GM12878 (cell line): ENCODE measurements around the gene DNAI2. TPM values are rescaled to one million over a fixed set of nuclear protein-coding genes. Genes with fewer than 3 reads are reported as not detected.

ENCODE experiments used
- ATAC-seq: fragments of 200-7000 bp; cut with Tn5 transposase; 3 replicates; pipeline ENCODE4 v1.9.1; 2020; ENCODE audit warnings: mild to moderate bottlenecking, moderate library complexity
- BruUV-seq: library from RNA; stranded (reverse); fragments of 400-500 nt; replicated peaks from 2 replicates; lab custom pipeline; 2021; lab: Mats Ljungman, UMichigan
- CTCF ChIA-PET: fragments of 300-600 bp; sonication (Branson Sonifier 250); formaldehyde crosslinking; extraction: SDS; loops from one replicate; lab custom pipeline; 2021; ENCODE audit warnings: inconsistent platforms; lab: Yijun Ruan, JAX
- POLR2A ChIA-PET: fragments of 350-600 bp; formaldehyde crosslinking; extraction: SDS; loops from one replicate; lab custom pipeline; 2021; ENCODE audit warnings: inconsistent platforms; lab: Charles Lee
- RAD21 ChIA-PET: fragments of 300-600 bp; sonication (Branson Sonifier 250); formaldehyde crosslinking; loops from one replicate; lab custom pipeline; 2023; ENCODE audit warnings: antibody characterized with exemption; ENCODE audit not compliant: unreplicated experiment; lab: Charles Lee
- SMC1A ChIA-PET: fragments of 300-600 bp; sonication (Branson Sonifier 250); formaldehyde crosslinking; loops from one replicate; lab custom pipeline; 2023; ENCODE audit not compliant: unreplicated experiment, uncharacterized antibody; lab: Charles Lee
- DNase-seq: peaks from one replicate; pipeline ENCODE4 v3.0.0-alpha.2; 2011; ENCODE audit warnings: low read depth, low spot score
- FAIRE-seq: peaks from 3 replicates; lab custom pipeline; 2011; peaks lifted over from hg19 to GRCh38; lab: Jason Lieb, UNC
- H2AFZ ChIP-seq: 2 replicates; pipeline ENCODE4 v1.6.0; 2011; ENCODE audit warnings: low read depth, low read length, control low read depth; ENCODE audit not compliant: control insufficient read depth
- H3K27ac ChIP-seq: 2 replicates; pipeline ENCODE4 v1.5.1; 2011; ENCODE audit warnings: control low read depth; ENCODE audit not compliant: control insufficient read depth, insufficient read depth
- H3K27me3 ChIP-seq, 2 experiments: replicated peaks in 1 of 2; 2 replicates each; pipeline versions ENCODE4 v1.6.0 to v1.6.1; 2011; ENCODE audit warnings: low read length in 1 of 2; ENCODE audit not compliant: control insufficient read depth in 2 of 2, insufficient read depth in 2 of 2
- H3K36me3 ChIP-seq, 2 experiments: 2 replicates each; pipeline ENCODE4 v1.5.1; 2011; ENCODE audit warnings: low read length in 1 of 2; ENCODE audit not compliant: control insufficient read depth in 2 of 2, insufficient read depth in 2 of 2
- H3K4me1 ChIP-seq: 2 replicates; pipeline ENCODE4 v1.6.1; 2011; ENCODE audit warnings: mild to moderate bottlenecking, low read length, moderate library complexity, mixed read lengths; ENCODE audit not compliant: control insufficient read depth, insufficient read depth
- H3K4me2 ChIP-seq: 2 replicates; pipeline ENCODE4 v1.6.0; 2011; ENCODE audit warnings: control low read depth; ENCODE audit not compliant: control insufficient read depth, insufficient read depth
- H3K4me3 ChIP-seq: fragments of 200-600 bp; sonication (generic); 2 replicates; pipeline ENCODE4 v1.5.1; 2016
- H3K79me2 ChIP-seq: 2 replicates; pipeline ENCODE4 v1.6.0; 2011; ENCODE audit warnings: low read length; ENCODE audit not compliant: control insufficient read depth, insufficient read depth
- H3K9ac ChIP-seq: 2 replicates; pipeline ENCODE4 v1.8.0; 2011; ENCODE audit warnings: low read length, control low read depth, mixed read lengths; ENCODE audit not compliant: control insufficient read depth, insufficient read depth
- H3K9me3 ChIP-seq: replicated peaks from 3 replicates; pipeline ENCODE4 v1.5.1; 2011; ENCODE audit warnings: mild to moderate bottlenecking, low read length; ENCODE audit not compliant: control insufficient read depth, insufficient read depth
- H4K20me1 ChIP-seq: 2 replicates; pipeline ENCODE4 v1.6.0; 2011; ENCODE audit not compliant: control insufficient read depth, insufficient read depth
- ASH2L ChIP-seq: fragments of 300-600, 200-600 bp; sonication (generic); IDR thresholded peaks from 2 replicates; pipeline ENCODE4 v1.6.1; 2017; ENCODE audit warnings: low read depth, mild to moderate bottlenecking, borderline replicate concordance
- BHLHE40 ChIP-seq, 2 experiments: fragments of 450-650 bp in 1 of 2; IDR thresholded peaks; 2 replicates each; pipeline ENCODE4 v1.6.1; 2011 to 2017; ENCODE audit warnings: low read depth in 2 of 2, borderline replicate concordance in 1 of 2, improper control_type of control experiment in 1 of 2, low read length in 1 of 2, mild to moderate bottlenecking in 1 of 2
- BMI1 ChIP-seq: fragments of 450-650 bp; IDR thresholded peaks from 2 replicates; pipeline ENCODE4 v1.6.1; 2016; ENCODE audit warnings: mild to moderate bottlenecking, moderate library complexity, borderline replicate concordance
- FOS ChIP-seq: IDR thresholded peaks from 3 replicates; pipeline ENCODE4 v1.6.1; 2011; ENCODE audit warnings: borderline replicate concordance; ENCODE audit not compliant: insufficient read length; ENCODE audit errors: extremely low read depth
- GABPA ChIP-seq: IDR thresholded peaks from 2 replicates; pipeline ENCODE4 v1.6.1; 2014; ENCODE audit warnings: antibody characterized with exemption, low read depth, mild to moderate bottlenecking, inconsistent platforms
- TCF12 ChIP-seq: IDR thresholded peaks from 2 replicates; pipeline ENCODE4 v1.6.1; 2011; ENCODE audit warnings: low read depth, mild to moderate bottlenecking, low read length
- ZNF207 ChIP-seq: fragments of 450-650 bp; IDR thresholded peaks from 2 replicates; pipeline ENCODE4 v1.6.1; 2014; ENCODE audit warnings: antibody characterized with exemption, mild to moderate bottlenecking, borderline replicate concordance
- WGBS: methylation state at CpG from one replicate; pipeline ENCODE4 v1.1.6; 2016; ENCODE audit warnings: low lambda C conversion rate; ENCODE audit not compliant: insufficient replicate concordance, insufficient coverage; ENCODE audit errors: missing lambda C conversion rate; 5-methylcytosine and 5-hydroxymethylcytosine counted together
- in situ Hi-C: fragments of 300-500 bp; cut with MboI; formaldehyde crosslinking; loops from 9 replicates; pipeline ENCODE4 v1.14.3; 2018; ENCODE audit warnings: mixed read lengths
- intact Hi-C: fragments of 100-400 bp; cut with micrococcal nuclease; formaldehyde crosslinking; loops from one replicate; pipeline ENCODE4 v1.14.2; 2022; ENCODE audit not compliant: unreplicated experiment
- polyA plus RNA-seq, 11 experiments: library from polyadenylated mRNA; depleted of rRNA in 4 of 11; unstranded in 6 of 11; stranded (reverse) in 5 of 11; fragments of >200 nt; fragmentation: Nextera tagmentation in 4 of 11; fragmentation: Illumina TruSeq in 1 of 11; extraction: Ambion mirVana in 4 of 11; extraction: Trizol in 1 of 11; gene quantifications; 1 replicate in 1 of 11; 2 replicates in 10 of 11; pipeline versions ENCODE4 v1.2.1 to v1.2.3, GENCODE V29; 2011 to 2016; ENCODE audit warnings: inconsistent platforms in 2 of 11, missing spikeins in 2 of 11, low read depth in 1 of 11
- total RNA-seq, 4 experiments: library from RNA; depleted of rRNA in 3 of 4; stranded (reverse); fragments of >200 nt in 3 of 4; fragmentation: Illumina TruSeq in 1 of 4; extraction: Trizol in 1 of 4; gene quantifications; 2 replicates each; pipeline versions ENCODE4 v1.2.1 to v1.2.3, GENCODE V29; 2013 to 2021
- TF ChIP-seq, protein P1 (sequence below): IDR thresholded peaks from 2 replicates; pipeline ENCODE4 v1.6.1; 2012; ENCODE audit warnings: low read depth, low read length, improper control_type of control experiment
- TF ChIP-seq, protein P2 (sequence below): fragments of 450-650 bp; IDR thresholded peaks from 2 replicates; pipeline ENCODE4 v1.6.1; 2018; ENCODE audit warnings: mild to moderate bottlenecking, low read depth, moderate library complexity; ENCODE audit not compliant: partially characterized antibody
- TF ChIP-seq, protein P3 (sequence below): IDR thresholded peaks from 2 replicates; pipeline ENCODE4 v1.6.1; 2011; ENCODE audit warnings: borderline replicate concordance, low read depth, mild to moderate bottlenecking, moderate library complexity, low read length; ENCODE audit not compliant: insufficient read depth, poor library complexity, severe bottlenecking
- TF ChIP-seq, protein P4 (sequence below): fragments of 450-650 bp; IDR thresholded peaks from 2 replicates; pipeline ENCODE4 v1.6.1; 2017; ENCODE audit warnings: borderline replicate concordance

DNAI2 gene
- total and polyA plus RNA-seq, 10 of the 15 experiments (the other 5 are each of a cell fraction or from before 2014, with no cell fraction given): 0.04 to 1.8 (median 0.13) TPM

DNA sequence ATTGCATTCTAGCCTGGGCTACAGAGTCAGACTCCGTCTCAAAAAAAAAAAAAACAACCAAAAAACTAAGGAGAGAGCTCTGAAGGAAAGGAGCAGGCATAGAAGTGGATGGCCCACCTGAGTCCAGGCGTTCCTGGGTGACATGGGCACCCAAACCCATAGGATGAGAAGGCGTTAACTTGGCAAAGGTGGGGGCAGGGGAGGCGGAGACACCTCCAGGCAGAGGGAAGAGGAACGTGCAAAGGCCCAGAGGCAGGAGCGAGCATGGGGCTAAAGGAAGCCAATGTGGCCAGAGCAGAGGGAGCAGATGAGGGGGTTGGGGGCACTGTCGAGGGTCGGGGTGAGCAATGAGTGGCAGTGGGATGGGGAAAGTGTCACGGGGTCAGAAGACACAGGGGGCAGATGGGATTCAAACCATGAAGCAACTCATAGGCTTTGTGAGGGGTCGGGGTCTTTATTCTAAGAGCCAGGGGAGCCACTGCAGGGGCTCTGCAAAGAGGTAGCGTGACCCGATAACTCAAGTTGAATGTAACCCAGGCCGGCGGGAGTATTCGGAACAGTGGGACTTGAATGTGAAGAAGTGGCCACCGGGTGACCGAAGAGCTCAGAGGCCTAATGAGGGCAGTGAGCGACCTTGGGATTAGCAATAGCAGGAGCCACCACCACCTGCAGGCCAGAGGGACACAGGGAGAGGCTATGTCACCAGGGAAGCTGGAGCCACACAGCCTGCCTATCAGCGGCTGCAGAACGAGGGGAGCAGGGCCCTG lies 48.9 kb upstream of the DNAI2 start:
- ChIA-PET SMC1A (no interaction called here), CTCF (no interaction called here), POLR2A (no interaction called here), RAD21 (no interaction called here)
- no peaks in the 10 kb centered on the region for H4K20me1 ChIP-seq
- H3K4me1 ChIP-seq: no peaks in the 10 kb centered on the region
- intact Hi-C loops: no loop called here
- H3K9me3 ChIP-seq: no peaks in the 10 kb centered on the region
- no peak overlapping the region for H2AFZ ChIP-seq
- H3K79me2 ChIP-seq: no peaks in the 10 kb centered on the region
- WGBS: 60% methylated on average over 19 of the region's 20 CpGs
- no peaks in the 10 kb centered on the region for H3K27me3 ChIP-seq
- no peak overlapping the region for H3K9ac ChIP-seq
- no peak overlapping the region for H3K27ac ChIP-seq
- TF ChIP-seq BHLHE40 (IDR thresholded peaks at IDR 0.05; ENCODE audit: borderline replicate concordance in 1 of 2, low read depth in 2 of 2, low read length in 1 of 2) (no peak), GABPA (no peak), ZNF207 (no peak), ASH2L (no peak), TCF12 (no peak), BMI1 (no peak), FOS (no peak)
- TF ChIP-seq, protein P1, sequence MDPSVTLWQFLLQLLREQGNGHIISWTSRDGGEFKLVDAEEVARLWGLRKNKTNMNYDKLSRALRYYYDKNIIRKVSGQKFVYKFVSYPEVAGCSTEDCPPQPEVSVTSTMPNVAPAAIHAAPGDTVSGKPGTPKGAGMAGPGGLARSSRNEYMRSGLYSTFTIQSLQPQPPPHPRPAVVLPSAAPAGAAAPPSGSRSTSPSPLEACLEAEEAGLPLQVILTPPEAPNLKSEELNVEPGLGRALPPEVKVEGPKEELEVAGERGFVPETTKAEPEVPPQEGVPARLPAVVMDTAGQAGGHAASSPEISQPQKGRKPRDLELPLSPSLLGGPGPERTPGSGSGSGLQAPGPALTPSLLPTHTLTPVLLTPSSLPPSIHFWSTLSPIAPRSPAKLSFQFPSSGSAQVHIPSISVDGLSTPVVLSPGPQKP: no peak
- TF ChIP-seq, protein P2, sequence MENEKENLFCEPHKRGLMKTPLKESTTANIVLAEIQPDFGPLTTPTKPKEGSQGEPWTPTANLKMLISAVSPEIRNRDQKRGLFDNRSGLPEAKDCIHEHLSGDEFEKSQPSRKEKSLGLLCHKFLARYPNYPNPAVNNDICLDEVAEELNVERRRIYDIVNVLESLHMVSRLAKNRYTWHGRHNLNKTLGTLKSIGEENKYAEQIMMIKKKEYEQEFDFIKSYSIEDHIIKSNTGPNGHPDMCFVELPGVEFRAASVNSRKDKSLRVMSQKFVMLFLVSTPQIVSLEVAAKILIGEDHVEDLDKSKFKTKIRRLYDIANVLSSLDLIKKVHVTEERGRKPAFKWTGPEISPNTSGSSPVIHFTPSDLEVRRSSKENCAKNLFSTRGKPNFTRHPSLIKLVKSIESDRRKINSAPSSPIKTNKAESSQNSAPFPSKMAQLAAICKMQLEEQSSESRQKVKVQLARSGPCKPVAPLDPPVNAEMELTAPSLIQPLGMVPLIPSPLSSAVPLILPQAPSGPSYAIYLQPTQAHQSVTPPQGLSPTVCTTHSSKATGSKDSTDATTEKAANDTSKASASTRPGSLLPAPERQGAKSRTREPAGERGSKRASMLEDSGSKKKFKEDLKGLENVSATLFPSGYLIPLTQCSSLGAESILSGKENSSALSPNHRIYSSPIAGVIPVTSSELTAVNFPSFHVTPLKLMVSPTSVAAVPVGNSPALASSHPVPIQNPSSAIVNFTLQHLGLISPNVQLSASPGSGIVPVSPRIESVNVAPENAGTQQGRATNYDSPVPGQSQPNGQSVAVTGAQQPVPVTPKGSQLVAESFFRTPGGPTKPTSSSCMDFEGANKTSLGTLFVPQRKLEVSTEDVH: no peak
- TF ChIP-seq, protein P3, sequence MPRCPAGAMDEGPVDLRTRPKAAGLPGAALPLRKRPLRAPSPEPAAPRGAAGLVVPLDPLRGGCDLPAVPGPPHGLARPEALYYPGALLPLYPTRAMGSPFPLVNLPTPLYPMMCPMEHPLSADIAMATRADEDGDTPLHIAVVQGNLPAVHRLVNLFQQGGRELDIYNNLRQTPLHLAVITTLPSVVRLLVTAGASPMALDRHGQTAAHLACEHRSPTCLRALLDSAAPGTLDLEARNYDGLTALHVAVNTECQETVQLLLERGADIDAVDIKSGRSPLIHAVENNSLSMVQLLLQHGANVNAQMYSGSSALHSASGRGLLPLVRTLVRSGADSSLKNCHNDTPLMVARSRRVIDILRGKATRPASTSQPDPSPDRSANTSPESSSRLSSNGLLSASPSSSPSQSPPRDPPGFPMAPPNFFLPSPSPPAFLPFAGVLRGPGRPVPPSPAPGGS: no peak
- TF ChIP-seq, protein P4, sequence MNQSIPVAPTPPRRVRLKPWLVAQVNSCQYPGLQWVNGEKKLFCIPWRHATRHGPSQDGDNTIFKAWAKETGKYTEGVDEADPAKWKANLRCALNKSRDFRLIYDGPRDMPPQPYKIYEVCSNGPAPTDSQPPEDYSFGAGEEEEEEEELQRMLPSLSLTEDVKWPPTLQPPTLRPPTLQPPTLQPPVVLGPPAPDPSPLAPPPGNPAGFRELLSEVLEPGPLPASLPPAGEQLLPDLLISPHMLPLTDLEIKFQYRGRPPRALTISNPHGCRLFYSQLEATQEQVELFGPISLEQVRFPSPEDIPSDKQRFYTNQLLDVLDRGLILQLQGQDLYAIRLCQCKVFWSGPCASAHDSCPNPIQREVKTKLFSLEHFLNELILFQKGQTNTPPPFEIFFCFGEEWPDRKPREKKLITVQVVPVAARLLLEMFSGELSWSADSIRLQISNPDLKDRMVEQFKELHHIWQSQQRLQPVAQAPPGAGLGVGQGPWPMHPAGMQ: no peak
- no peaks in the 10 kb centered on the region; a peak in 1 of 4 replicates for H3K36me3 ChIP-seq
- H3K4me3 ChIP-seq: no peak overlapping the region
- no peak for DNase-seq
- no peak for FAIRE-seq
- ATAC-seq: no peak
- no TSS peak for BruUV-seq
- in situ Hi-C loops: no loop called here
- no peak overlapping the region for H3K4me2 ChIP-seq
